Stimulated activated CD8-positive, alpha-beta memory T cell treated with anti-CD3 and anti-CD28 coated beads, Interleukin-12 subunit alpha, Interleukin-12 subunit beta, amount 100 ng/mL, for 24 hours (primary cell): ENCODE results near the gene DDX4.

ENCODE experiments used
- DNase-seq: peaks from one replicate; pipeline ENCODE4 v3.0.0-alpha.2; 2020; ENCODE audit errors: extremely low read depth

DDX4 gene

GRCh38 chr5:55821731-55822512, 84.1 kb downstream of the DDX4 start:
- no peak for DNase-seq

- DNase-seq = no peak
These were observed 85.4 kb downstream of the DDX4 start for GRCh38 chr5:55823151-55823796.

GRCh38 chr5:55829956-55830355, 92.1 kb downstream of the DDX4 start:
- no peak for DNase-seq

GRCh38 chr5:55832446-55832845, 94.6 kb downstream of the DDX4 start:
- no peak for DNase-seq

- no peak for DNase-seq
These were observed 98.3 kb downstream of the DDX4 start for GRCh38 chr5:55836191-55836590.

GRCh38 chr5:55841976-55842375, 104.1 kb downstream of the DDX4 start:
- no peak for DNase-seq

GRCh38 chr5:55847837-55848236, 110.0 kb downstream of the DDX4 start:
- no peak for DNase-seq

- DNase-seq = no peak
These were observed 110.9 kb downstream of the DDX4 start for GRCh38 chr5:55848783-55849182.

- DNase-seq = no peak
These were observed 113.2 kb downstream of the DDX4 start, which contains the start of gene IL31RA for GRCh38 chr5:55850839-55851674. Gene IL31RA, plus strand, starts transcription at chr5:55851357. Its CDS starts 214 bp downstream, at chr5:55851571.

- DNase-seq = no peak
These were observed 113.8 kb downstream of the DDX4 start for GRCh38 chr5:55851675-55851979.

- no peak for DNase-seq
These were observed 114.6 kb downstream of the DDX4 start for GRCh38 chr5:55852503-55852902.

GRCh38 chr5:55853041-55853670, 115.3 kb downstream of the DDX4 start:
- no peak for DNase-seq

GRCh38 chr5:55853818-55854217, 116.0 kb downstream of the DDX4 start:
- DNase-seq = no peak

- no peak for DNase-seq
These were observed 117.6 kb downstream of the DDX4 start for GRCh38 chr5:55855509-55855908.

- no peak for DNase-seq
These were observed 118.8 kb downstream of the DDX4 start for GRCh38 chr5:55856516-55857246.

- no peak for DNase-seq
These were observed 119.4 kb downstream of the DDX4 start for GRCh38 chr5:55857247-55857640.

- DNase-seq = no peak
These were observed 120.2 kb downstream of the DDX4 start for GRCh38 chr5:55858104-55858503.

GRCh38 chr5:55860288-55860687, 122.4 kb downstream of the DDX4 start:
- DNase-seq = no peak

- DNase-seq = no peak
These were observed 122.8 kb downstream of the DDX4 start for GRCh38 chr5:55860709-55861108.

GRCh38 chr5:55864606-55865541, 127.0 kb downstream of the DDX4 start:
- no peak for DNase-seq
